Astrocyte (in vitro differentiated cells and primary cell): ENCODE measurements around the gene CYP4B1.
"Not testable (repeated sequence)": the region's sequence is repeated elsewhere in the genome, so short reads cannot be mapped to it uniquely, and the experiment has no call there.

ENCODE experiments used
- CTCF ChIP-seq: IDR thresholded peaks from 2 replicates; pipeline ENCODE4 v1.5.1; 2011; ENCODE audit warnings: low read depth, mild to moderate bottlenecking, inconsistent platforms, low read length, moderate library complexity; ENCODE audit not compliant: insufficient read depth
- EZH2 ChIP-seq: IDR thresholded peaks from 2 replicates; pipeline ENCODE4 v1.6.1; 2012; ENCODE audit warnings: mild to moderate bottlenecking, low read length, inconsistent platforms; ENCODE audit not compliant: insufficient read depth

- not testable (repeated sequence) for TF ChIP-seq EZH2, CTCF
These were observed 20.4 kb upstream of the CYP4B1 start for GRCh38 chr1:46778456-46778855.
